CD14-positive monocyte (primary cell): ENCODE data around the gene CLCF1. TPM values are rescaled to one million over a fixed set of nuclear protein-coding genes. Genes with fewer than 3 reads are reported as not detected.
A peak's percentile ranks its signal among the peaks of the same experiment; 100 is the strongest.

Experiments
- DNase-seq, 3 donors: peaks; one replicate each; pipeline ENCODE4 v3.0.0-alpha.2; 2011 to 2022
- H2AFZ ChIP-seq: 2 replicates; pipeline ENCODE4 v1.6.0; 2012; ENCODE audit warnings: mild to moderate bottlenecking, low read depth, low read length, inconsistent platforms; ENCODE audit not compliant: insufficient read depth, poor library complexity, severe bottlenecking
- H3K27ac ChIP-seq, 2 donors: 1 replicate in 1 of 2; 2 replicates in 1 of 2; pipeline ENCODE4 v1.5.1; 2012 to 2013; ENCODE audit warnings: low read length in 2 of 2, control low read depth in 1 of 2, inconsistent platforms in 1 of 2, low read depth in 1 of 2, mild to moderate bottlenecking in 1 of 2
- H3K27me3 ChIP-seq, 2 donors: one replicate each; pipeline versions ENCODE4 v1.6.0 to v1.6.1; 2011 to 2013; ENCODE audit warnings: low read length in 2 of 2; ENCODE audit not compliant: control insufficient read depth in 2 of 2, insufficient read depth in 2 of 2
- H3K36me3 ChIP-seq, 2 donors: replicated peaks in 1 of 2; 1 replicate in 1 of 2; 2 replicates in 1 of 2; pipeline versions ENCODE4 v1.5.1 to v1.6.1; 2012 to 2013; ENCODE audit warnings: low read length in 2 of 2, control low read depth in 1 of 2, inconsistent platforms in 1 of 2, mild to moderate bottlenecking in 1 of 2; ENCODE audit not compliant: insufficient read depth in 2 of 2, control insufficient read depth in 1 of 2
- H3K4me1 ChIP-seq, 2 donors: 1 replicate in 1 of 2; 2 replicates in 1 of 2; pipeline versions ENCODE4 v1.5.1 to v1.6.1; 2012 to 2013; ENCODE audit warnings: low read length in 2 of 2, control low read depth in 1 of 2, inconsistent platforms in 1 of 2, mild to moderate bottlenecking in 1 of 2, moderate library complexity in 1 of 2; ENCODE audit not compliant: insufficient read depth in 2 of 2, control insufficient read depth in 1 of 2
- H3K4me2 ChIP-seq: replicated peaks from 2 replicates; pipeline ENCODE3; 2012; ENCODE audit warnings: low read length, moderate library complexity, mild to moderate bottlenecking; ENCODE audit not compliant: poor library complexity, severe bottlenecking; ENCODE audit errors: extremely low read depth
- H3K4me3 ChIP-seq, 3 experiments: fragments of 200-600 bp in 1 of 3; sonication (generic) in 1 of 3; replicated peaks in 1 of 3; 1 replicate in 2 of 3; 2 replicates in 1 of 3; pipeline ENCODE4 v1.5.1; 2011 to 2013; ENCODE audit warnings: low read length in 3 of 3, mild to moderate bottlenecking in 3 of 3, control low read depth in 2 of 3, low read depth in 2 of 3, inconsistent platforms in 1 of 3, moderate library complexity in 1 of 3
- H3K79me2 ChIP-seq: 2 replicates; pipeline ENCODE4 v1.6.0; 2012; ENCODE audit warnings: mild to moderate bottlenecking, control low read depth, inconsistent platforms, low read length, moderate library complexity; ENCODE audit not compliant: insufficient read depth
- H3K9ac ChIP-seq: 2 replicates; pipeline ENCODE4 v1.6.0; 2017; ENCODE audit warnings: low read length, mild to moderate bottlenecking; ENCODE audit not compliant: insufficient read depth, poor library complexity, severe bottlenecking
- H3K9me3 ChIP-seq, 2 donors: replicated peaks in 1 of 2; 1 replicate in 1 of 2; 2 replicates in 1 of 2; pipeline versions ENCODE4 v1.5.1 to v1.6.1; 2012 to 2013; ENCODE audit warnings: low read length in 2 of 2, control low read depth in 1 of 2; ENCODE audit not compliant: control insufficient read depth in 1 of 2, insufficient read depth in 1 of 2
- H4K20me1 ChIP-seq: 2 replicates; pipeline ENCODE4 v1.6.0; 2012; ENCODE audit warnings: mild to moderate bottlenecking, low read length, control low read depth, moderate library complexity; ENCODE audit not compliant: insufficient read depth
- H3K27ac Mint-ChIP-seq, 7 donors: one replicate each; pipeline ENCODE4 v1.8.0; 2020; ENCODE audit warnings: mild to moderate bottlenecking in 7 of 7, mixed read lengths in 7 of 7, moderate library complexity in 6 of 7, inconsistent platforms in 2 of 7
- H3K27me3 Mint-ChIP-seq, 3 donors: one replicate each; pipeline ENCODE4 v1.8.0; 2021 to 2022; ENCODE audit warnings: low read depth in 3 of 3, mild to moderate bottlenecking in 3 of 3, mixed read lengths in 3 of 3, moderate library complexity in 3 of 3, inconsistent platforms in 1 of 3
- H3K36me3 Mint-ChIP-seq, 2 donors: one replicate each; pipeline ENCODE4 v1.8.0; 2020; ENCODE audit warnings: mixed read lengths in 2 of 2, inconsistent platforms in 1 of 2, mild to moderate bottlenecking in 1 of 2
- H3K4me1 Mint-ChIP-seq: one replicate; pipeline ENCODE4 v1.8.0; 2020; ENCODE audit warnings: mild to moderate bottlenecking, mixed read lengths
- H3K4me3 Mint-ChIP-seq, 2 donors: one replicate each; pipeline ENCODE4 v1.8.0; 2020; ENCODE audit warnings: mild to moderate bottlenecking in 2 of 2, mixed read lengths in 2 of 2, moderate library complexity in 1 of 2
- H3K9me3 Mint-ChIP-seq, 7 donors: one replicate each; pipeline ENCODE4 v1.8.0; 2020 to 2022; ENCODE audit warnings: mixed read lengths in 7 of 7, mild to moderate bottlenecking in 6 of 7, moderate library complexity in 6 of 7, inconsistent platforms in 2 of 7
- WGBS: methylation state at CpG from one replicate; pipeline ENCODE4 v1.1.5; 2013; ENCODE audit warnings: missing lambda C conversion rate; ENCODE audit not compliant: insufficient coverage; 5-methylcytosine and 5-hydroxymethylcytosine counted together
- intact Hi-C, 2 donors: fragments of 100-400 bp; cut with micrococcal nuclease; formaldehyde crosslinking; loops; one replicate each; pipeline versions ENCODE4 v1.15.0 to v1.15.1; 2023
- polyA plus RNA-seq, 3 donors: library from polyadenylated mRNA; depleted of rRNA in 1 of 3; unstranded in 2 of 3; stranded (reverse) in 1 of 3; fragments of 300-500 nt in 2 of 3; fragments of >200 nt in 1 of 3; fragmentation: Illumina TruSeq in 2 of 3; gene quantifications; 1 replicate in 2 of 3; 2 replicates in 1 of 3; pipeline ENCODE4 v1.2.3, GENCODE V29; 2012 to 2021
- TF ChIP-seq, protein P1 (sequence below): fragments of 200-600 bp; IDR thresholded peaks from one replicate; pipeline ENCODE4 v1.8.0; 2022; ENCODE audit warnings: antibody characterized with exemption, mild to moderate bottlenecking

The CLCF1 gene
- polyA plus RNA-seq, 3 donors, result 0.44 to 14.8 (median 0.94) TPM

DNA sequence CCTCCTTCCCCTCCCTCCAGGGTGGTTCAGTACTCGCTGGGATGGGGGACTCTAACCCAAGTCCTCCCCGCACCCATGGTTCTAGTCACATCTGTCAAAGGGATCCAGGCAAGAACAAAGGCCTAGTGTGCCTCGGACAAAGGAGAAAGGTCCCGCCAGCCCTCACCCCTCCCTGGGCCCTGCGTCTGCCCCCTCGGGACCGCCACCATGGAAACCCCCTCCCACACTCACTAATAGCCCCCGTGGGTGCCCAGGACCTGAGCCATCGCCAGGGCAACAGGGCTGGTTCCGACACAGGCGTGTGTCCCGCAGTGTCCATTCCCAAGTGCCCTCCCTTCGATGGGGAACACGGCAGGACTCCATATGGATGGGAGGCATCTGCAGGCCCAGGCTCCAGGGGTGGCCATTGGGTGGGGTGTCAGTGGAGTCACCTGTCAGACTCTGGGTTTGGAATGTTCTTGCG lies 37.0 kb upstream of the CLCF1 start:
- intact Hi-C loops, result no loop called here
- H3K9me3 Mint-ChIP-seq, result peaks cover 0 to 3% (median 2%) of the 10 kb centered on the region in 7 donors
- H3K27ac Mint-ChIP-seq, result no peak overlapping the region
- H3K4me3 Mint-ChIP-seq, result no peak overlapping the region
- DNase-seq, result no peak
- Histone ChIP-seq H3K4me1 (peaks cover 44 to 54% of the 10 kb centered on the region in 2 donors), H3K4me3 (no peak overlapping the region), H3K27ac (no peak overlapping the region), H3K79me2 (peaks cover 8% of the 10 kb centered on the region), H3K9ac (no peak overlapping the region), H4K20me1 (peaks cover 44% of the 10 kb centered on the region), H3K36me3 (peaks cover 9 to 16% of the 10 kb centered on the region in 2 donors), H3K27me3 (peaks cover 6 to 22% of the 10 kb centered on the region in 2 donors), H2AFZ (no peak overlapping the region), H3K9me3 (no peaks in the 10 kb centered on the region), H3K4me2 (no peak overlapping the region)
- WGBS, result 86% methylated on average over 13 of the region's 15 CpGs
- H3K4me1 Mint-ChIP-seq, result peaks cover 49% of the 10 kb centered on the region
- peaks cover 17 to 32% of the 10 kb centered on the region in 2 donors for H3K36me3 Mint-ChIP-seq
- TF ChIP-seq, protein P1, sequence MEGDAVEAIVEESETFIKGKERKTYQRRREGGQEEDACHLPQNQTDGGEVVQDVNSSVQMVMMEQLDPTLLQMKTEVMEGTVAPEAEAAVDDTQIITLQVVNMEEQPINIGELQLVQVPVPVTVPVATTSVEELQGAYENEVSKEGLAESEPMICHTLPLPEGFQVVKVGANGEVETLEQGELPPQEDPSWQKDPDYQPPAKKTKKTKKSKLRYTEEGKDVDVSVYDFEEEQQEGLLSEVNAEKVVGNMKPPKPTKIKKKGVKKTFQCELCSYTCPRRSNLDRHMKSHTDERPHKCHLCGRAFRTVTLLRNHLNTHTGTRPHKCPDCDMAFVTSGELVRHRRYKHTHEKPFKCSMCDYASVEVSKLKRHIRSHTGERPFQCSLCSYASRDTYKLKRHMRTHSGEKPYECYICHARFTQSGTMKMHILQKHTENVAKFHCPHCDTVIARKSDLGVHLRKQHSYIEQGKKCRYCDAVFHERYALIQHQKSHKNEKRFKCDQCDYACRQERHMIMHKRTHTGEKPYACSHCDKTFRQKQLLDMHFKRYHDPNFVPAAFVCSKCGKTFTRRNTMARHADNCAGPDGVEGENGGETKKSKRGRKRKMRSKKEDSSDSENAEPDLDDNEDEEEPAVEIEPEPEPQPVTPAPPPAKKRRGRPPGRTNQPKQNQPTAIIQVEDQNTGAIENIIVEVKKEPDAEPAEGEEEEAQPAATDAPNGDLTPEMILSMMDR, result no peak
- H3K27me3 Mint-ChIP-seq, result peaks cover 25 to 45% (median 39%) of the 10 kb centered on the region in 3 donors

DNA sequence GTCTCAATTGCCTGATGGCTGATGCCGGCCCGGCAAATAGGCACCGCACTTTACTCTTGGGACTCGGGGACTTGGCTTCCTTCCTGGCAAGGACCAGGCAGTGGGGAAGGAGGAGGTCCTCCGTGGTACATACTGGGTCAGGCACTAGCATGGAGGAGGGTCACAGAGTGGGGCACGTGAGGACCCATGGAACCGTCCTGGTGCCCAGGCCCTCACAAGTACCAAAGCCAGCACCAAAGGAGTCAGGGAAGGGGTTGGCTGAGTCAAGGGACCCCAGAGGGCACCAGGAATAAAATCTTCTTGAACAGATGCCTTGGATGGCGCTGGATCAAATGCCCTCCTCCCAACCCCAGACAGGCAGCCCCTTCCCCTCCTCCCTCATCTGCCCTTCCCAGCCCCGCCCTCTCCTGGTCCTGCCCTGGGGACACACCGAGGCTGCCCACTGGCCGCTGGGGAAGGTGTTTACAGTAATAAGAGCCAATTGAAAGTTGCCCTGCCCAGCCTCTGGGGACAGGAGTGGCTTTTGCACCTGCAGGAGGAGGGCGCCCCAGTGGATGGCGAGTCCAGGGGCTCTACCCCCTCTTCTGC lies 36.5 kb upstream of the CLCF1 start:
- Histone ChIP-seq H3K27ac (no peak overlapping the region), H3K4me1 (peaks cover 45 to 54% of the 10 kb centered on the region in 2 donors), H3K9ac (peak overlapping the region; percentile 25), H2AFZ (peak overlapping the region; percentile 46), H3K9me3 (no peaks in the 10 kb centered on the region), H4K20me1 (peaks cover 49% of the 10 kb centered on the region), H3K4me3 (peak overlapping the region in 1 of 3 experiments; percentile 47), H3K36me3 (peaks cover 9 to 18% of the 10 kb centered on the region in 2 donors), H3K79me2 (peaks cover 12% of the 10 kb centered on the region), H3K27me3 (peaks cover 1 to 17% of the 10 kb centered on the region in 2 donors), H3K4me2 (peak overlapping the region; percentile 46)
- Mint-ChIP-seq H3K4me3 (peak overlapping the region; percentile 56 to 57), H3K4me1 (peaks cover 51% of the 10 kb centered on the region), H3K9me3 (peaks cover 0 to 3% (median 0%) of the 10 kb centered on the region in 7 donors), H3K36me3 (peaks cover 19 to 36% of the 10 kb centered on the region in 2 donors), H3K27me3 (peaks cover 21 to 39% (median 35%) of the 10 kb centered on the region in 3 donors), H3K27ac (peak overlapping the region in 2 of 7 donors; percentile 43 to 63)
- TF ChIP-seq, protein P1, result no peak
- intact Hi-C loops, result no loop called here
- DNase-seq, result no peak
- WGBS, result 19% methylated on average over 12 of the region's 13 CpGs
